H1 (cell line): Measurements from ENCODE around the gene LRCH1.

Experiments used
- CEBPB ChIP-seq: IDR thresholded peaks from 2 replicates; pipeline ENCODE4 v1.6.1; 2012; ENCODE audit warnings: low read depth, low read length
- CREB1 ChIP-seq: IDR thresholded peaks from 2 replicates; pipeline ENCODE4 v1.6.1; 2012; ENCODE audit warnings: inconsistent platforms
- ZNF274 ChIP-seq: IDR thresholded peaks from 2 replicates; pipeline ENCODE4 v1.7.0; 2012; ENCODE audit warnings: low read length, borderline replicate concordance; ENCODE audit errors: extremely low read depth

DNA sequence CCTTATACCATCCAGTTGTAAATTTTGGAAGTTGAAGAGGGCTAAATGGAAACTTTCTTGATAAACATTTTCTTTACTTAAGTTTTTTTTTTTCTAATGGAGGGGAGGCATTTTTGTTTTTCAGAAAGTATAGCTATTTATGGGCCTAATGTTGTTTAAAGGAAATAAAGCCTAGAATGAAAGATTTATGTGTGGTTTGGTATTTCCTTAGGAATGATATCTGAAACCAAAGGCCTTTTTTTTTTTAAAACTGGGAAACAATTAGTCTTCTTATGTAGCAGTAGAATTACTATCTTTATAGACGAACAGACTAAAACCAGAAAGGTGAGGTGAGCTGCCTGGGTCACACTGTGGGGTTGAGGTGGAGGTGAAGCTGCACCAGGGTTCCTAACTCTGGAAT is 163.9 kb downstream of the LRCH1 start:
- no peak for TF ChIP-seq ZNF274
- no peak for TF ChIP-seq CREB1
- no peak for TF ChIP-seq CEBPB
